GM21367 (cell line): Measurements from ENCODE around the gene CDK5R2.

Source experiments
- ATAC-seq: cut with Tn5 transposase; IDR thresholded peaks from one replicate; pipeline ENCODE4 v1.9.1; 2021; ENCODE audit not compliant: unreplicated experiment

CDK5R2 gene

DNA sequence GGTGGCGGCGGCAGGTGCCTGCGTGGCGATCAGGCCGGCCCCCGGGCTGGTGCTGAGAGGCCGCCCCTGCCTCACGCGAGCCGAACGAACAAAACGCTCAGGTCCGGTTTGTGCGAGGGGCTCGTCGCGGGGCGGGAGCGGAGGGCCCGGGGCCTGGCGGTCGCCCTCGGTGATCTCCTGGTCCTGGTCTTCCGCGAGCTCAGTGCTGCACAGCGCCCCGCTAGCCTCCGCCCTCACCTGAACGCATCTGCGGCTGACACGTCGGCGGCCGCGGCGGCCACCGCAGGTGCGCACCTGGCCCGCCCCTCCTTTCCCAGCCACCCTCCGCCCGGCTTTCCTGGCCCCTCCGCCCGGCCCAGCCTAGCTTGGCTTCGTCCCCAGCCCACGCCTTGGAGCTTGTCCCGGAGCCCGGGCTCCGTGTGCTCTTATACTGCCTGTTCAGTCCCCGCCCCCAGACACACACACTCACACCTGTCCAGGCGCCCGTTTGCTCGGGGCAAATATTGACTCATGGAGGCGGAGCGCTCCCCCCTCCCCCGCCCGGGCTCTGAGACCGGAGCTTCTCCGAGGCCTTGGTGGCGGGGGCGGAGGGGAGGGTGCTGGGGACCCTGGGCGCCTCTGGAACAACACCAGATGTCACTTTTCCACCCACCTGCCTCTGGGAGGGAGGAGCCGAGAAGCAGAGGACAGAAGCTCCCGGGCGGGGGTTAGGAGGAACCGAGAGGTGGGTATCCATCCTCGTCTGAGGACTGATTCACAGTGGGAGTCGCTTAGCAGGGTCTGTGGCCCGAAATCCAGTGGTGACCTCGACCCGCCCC lies 42.3 kb downstream of the CDK5R2 start:
- ATAC-seq, result no peak

DNA sequence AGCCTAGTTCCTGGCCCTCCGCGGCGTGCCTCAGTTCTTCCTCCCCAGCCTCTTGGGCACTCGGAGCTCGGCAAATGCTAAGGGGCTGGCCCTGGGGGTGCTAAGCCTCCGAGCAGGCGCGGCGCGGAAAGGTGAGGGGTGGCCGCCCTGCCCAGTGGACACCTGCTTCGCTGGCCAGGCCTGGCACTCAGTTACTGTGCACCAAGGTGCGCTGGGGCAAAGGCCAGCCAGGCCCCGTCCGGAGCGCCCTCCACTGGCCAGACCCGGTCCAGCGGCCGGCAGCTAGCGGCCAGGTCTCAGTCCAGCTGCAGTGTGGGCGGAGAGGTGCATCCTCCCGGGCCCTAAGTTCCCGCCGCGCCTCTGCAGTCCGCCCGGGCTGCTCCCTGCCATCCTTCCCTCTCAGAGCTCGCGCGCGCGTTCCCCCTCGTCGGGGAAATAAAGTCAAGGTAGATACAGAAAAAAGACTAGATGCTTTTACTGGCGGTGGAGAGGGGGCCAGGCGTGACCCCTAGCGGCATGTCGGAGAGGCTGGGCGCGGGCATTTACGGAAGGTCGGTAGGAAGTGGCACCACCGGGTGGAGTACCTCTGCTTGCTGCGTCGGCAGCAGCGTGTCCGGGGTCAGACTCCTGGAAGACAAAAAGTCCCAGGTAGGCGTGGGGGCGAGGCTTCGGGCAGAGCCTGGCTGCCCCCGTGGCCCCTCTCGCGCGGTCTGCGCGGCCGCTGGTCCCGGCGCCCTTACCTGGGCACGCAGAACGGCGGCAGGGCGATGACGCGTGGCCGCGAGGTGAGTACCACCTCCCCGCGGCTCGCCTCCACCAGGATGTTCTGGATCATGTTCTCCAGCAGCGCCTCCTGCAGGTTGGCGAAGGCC lies 43.2 kb downstream of the CDK5R2 start:
- ATAC-seq, result no peak

DNA sequence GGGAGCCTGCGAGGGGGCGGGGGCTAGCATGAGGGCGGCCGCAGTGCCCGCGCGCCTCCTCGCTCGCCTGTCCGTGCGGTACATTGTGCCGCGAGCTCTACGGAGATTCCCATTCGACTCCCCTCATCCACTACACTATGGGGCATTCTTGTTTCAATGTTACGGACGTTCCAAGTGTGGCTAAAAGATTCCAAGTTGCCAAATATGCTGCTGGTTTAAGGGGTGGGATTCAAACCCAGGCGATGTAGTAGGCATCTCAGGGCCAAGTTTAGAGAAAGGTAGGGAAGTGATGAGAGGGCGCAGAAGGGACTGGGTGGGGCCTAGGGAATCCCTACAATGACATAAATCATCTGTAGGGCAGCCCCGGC lies 43.8 kb downstream of the CDK5R2 start:
- ATAC-seq, result no peak

DNA sequence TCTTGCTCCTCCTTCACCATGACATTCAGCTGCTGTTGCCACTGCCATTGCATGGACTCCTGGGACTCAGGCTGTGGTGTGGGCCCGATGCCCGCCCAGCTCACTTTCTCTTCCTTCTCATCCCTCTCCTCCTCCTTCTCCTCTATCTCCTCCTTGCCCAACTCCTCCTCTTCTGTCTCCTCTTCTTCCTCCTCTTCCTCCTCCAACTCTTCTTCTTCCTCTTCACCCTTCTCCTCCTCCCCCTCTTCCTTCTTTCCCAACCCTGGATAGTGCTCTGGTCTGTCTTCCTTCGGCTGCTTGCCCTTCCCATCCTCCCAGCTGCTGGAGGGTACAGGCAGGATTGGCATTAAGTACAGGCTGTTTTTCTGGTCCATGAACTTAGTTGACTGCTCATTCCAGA lies 44.5 kb downstream of the CDK5R2 start:
- no peak for ATAC-seq

DNA sequence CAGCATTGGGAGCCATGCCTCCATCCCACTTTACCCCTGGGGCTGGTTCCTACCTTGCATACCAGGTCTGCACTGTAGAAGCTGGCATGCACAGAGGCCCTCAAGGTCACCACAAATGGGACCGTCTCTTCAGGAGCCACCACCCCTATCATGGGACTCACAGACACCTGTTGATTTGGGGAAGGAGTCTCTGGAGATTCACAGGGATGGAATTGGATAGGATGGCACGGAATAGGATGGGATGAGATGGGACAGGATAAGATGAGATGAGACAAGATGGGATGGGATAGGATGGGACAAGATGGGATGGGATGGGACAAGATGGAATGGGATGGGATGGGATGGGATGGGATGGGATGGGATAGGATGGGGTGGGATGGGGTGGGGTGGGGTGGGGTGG lies 49.8 kb downstream of the CDK5R2 start:
- ATAC-seq, result no peak

DNA sequence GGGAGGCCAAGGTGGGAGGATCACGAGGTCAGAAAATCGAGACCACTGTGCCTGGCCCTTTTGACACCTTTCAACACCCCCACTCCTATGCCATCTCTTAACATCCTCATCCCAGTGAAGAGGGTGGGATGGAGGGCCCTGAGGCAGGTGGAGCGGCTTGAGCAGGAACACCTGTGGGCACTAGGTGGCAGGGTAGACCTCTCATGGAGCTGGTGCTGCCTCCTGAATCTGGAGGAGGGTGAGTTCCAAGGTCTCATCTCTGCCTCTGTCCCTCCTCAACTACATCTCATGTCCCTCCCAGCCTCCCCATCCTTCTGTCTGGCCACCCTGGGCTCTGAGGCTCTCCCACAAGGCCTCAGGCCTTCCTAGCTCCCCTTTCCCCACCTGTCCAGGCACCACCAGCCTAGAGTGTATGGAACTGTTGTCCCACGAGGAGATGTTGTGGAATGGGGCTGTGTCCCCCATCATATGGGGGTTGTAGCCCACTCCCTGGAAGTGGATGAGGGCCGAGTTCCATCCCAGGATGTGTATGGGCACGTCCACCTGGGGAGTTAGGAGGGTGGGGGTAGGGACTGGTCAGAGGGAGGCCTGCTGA lies 50.8 kb downstream of the CDK5R2 start:
- no peak for ATAC-seq

DNA sequence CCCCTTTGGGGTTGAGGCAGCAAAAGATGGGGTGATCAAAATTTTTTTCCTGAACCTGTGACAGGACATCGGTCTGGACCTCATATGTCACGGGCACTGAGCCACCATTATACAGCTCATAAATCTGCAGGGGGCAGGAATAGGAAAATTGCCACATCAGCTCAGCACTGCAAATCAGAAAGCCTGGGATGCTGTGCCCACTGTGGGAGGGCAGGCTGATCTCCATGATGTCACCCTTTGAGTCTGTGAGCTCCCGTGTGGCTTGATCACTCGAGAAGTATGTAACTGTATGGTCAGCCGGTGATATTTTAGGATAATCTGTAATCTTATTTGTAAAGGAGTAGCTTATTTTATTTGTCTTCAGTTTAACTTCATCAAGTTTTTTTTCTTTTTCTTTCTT lies 51.4 kb downstream of the CDK5R2 start:
- ATAC-seq, result no peak
